Transverse colon (tissue), 4 donors: Measurements from ENCODE around the gene CEL.

ENCODE experiments used
- EP300 ChIP-seq: sonication (generic); formaldehyde crosslinking; IDR thresholded peaks from one replicate; pipeline ENCODE4 v1.6.1; 2017; ENCODE audit warnings: antibody characterized with exemption, low read depth
- POLR2A ChIP-seq: fragments of 450-650 bp; IDR thresholded peaks from one replicate; pipeline ENCODE4 v1.6.1; 2016; ENCODE audit warnings: antibody characterized with exemption, mild to moderate bottlenecking, moderate library complexity
- POLR2AphosphoS5 ChIP-seq, 3 donors: sonication (generic); formaldehyde crosslinking; IDR thresholded peaks; one replicate each; pipeline ENCODE4 v1.6.1; 2016; ENCODE audit warnings: antibody characterized with exemption in 3 of 3
- TF ChIP-seq, protein P1 (sequence below), 5 experiments: fragments of 200-600 bp in 3 of 5; fragments of 450-650 bp in 2 of 5; sonication (generic) in 3 of 5; IDR thresholded peaks; 1 replicate in 2 of 5; 2 replicates in 3 of 5; pipeline ENCODE4 v1.5.1; 2016 to 2017; ENCODE audit warnings: antibody characterized with exemption in 5 of 5, inconsistent platforms in 3 of 5, mild to moderate bottlenecking in 2 of 5, moderate library complexity in 1 of 5

DNA sequence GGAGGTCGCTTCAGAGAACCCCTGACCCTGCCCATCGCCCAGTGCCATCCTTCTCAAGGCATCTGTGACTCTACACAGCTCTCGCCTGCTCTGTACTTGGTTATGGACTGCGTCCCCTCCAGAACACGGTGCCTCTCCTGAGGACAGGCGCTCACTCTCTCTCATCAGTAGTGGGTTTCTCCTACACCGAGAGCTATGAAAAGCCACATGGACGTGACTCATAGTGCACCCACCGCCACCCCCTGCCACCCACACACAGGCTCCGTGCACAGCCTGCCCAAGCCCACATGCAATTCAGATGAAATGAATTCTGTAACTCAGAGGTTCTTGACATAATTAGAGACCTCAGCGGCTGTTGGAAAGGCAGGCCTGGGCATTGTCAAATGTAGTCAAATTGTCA is 17.1 kb upstream of the CEL start:
- TF ChIP-seq EP300 (no peak), POLR2AphosphoS5 (IDR thresholded peaks at IDR 0.05) (no peak), POLR2A (no peak)
- TF ChIP-seq, protein P1, sequence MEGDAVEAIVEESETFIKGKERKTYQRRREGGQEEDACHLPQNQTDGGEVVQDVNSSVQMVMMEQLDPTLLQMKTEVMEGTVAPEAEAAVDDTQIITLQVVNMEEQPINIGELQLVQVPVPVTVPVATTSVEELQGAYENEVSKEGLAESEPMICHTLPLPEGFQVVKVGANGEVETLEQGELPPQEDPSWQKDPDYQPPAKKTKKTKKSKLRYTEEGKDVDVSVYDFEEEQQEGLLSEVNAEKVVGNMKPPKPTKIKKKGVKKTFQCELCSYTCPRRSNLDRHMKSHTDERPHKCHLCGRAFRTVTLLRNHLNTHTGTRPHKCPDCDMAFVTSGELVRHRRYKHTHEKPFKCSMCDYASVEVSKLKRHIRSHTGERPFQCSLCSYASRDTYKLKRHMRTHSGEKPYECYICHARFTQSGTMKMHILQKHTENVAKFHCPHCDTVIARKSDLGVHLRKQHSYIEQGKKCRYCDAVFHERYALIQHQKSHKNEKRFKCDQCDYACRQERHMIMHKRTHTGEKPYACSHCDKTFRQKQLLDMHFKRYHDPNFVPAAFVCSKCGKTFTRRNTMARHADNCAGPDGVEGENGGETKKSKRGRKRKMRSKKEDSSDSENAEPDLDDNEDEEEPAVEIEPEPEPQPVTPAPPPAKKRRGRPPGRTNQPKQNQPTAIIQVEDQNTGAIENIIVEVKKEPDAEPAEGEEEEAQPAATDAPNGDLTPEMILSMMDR (IDR thresholded peaks at IDR 0.05) = no peak
